ENCODE measurements around the gene KIF1A.

DNA sequence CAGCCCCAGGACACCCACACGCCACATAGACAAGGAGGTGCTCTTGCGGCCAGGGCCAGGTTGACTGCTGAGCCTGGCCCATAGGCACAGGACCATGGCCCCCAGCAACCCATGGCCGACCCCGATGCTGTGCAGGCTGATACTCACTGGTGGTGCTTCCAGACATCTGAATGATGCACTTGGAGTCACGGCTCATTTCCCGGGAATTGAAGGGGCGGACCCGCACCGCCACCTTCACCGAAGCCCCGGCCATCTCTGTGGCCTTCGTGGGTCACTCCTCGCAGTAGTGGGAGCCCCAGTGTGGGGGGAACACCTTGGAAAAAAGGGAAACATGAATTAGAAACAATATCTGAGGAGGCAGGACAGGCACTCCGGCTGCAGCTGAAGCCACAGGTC lies 22.5 kb downstream of the KIF1A start:
- TF ChIP-seq, protein P1, sequence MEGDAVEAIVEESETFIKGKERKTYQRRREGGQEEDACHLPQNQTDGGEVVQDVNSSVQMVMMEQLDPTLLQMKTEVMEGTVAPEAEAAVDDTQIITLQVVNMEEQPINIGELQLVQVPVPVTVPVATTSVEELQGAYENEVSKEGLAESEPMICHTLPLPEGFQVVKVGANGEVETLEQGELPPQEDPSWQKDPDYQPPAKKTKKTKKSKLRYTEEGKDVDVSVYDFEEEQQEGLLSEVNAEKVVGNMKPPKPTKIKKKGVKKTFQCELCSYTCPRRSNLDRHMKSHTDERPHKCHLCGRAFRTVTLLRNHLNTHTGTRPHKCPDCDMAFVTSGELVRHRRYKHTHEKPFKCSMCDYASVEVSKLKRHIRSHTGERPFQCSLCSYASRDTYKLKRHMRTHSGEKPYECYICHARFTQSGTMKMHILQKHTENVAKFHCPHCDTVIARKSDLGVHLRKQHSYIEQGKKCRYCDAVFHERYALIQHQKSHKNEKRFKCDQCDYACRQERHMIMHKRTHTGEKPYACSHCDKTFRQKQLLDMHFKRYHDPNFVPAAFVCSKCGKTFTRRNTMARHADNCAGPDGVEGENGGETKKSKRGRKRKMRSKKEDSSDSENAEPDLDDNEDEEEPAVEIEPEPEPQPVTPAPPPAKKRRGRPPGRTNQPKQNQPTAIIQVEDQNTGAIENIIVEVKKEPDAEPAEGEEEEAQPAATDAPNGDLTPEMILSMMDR (conservative IDR thresholded peaks at IDR 0.05; ENCODE audit: low read length) = no peak
- no peak for TF ChIP-seq EZH2phosphoT487 (IDR thresholded peaks at IDR 0.05; ENCODE audit: borderline replicate concordance)
